SJSA1 (cell line): ENCODE measurements around the gene XKR7. TPM values are rescaled to one million over a fixed set of nuclear protein-coding genes. Genes with fewer than 3 reads are reported as not detected.

Source experiments
- DNase-seq, 2 experiments: peaks; one replicate each; pipeline ENCODE4 v3.0.0-alpha.2; 2015 to 2020; ENCODE audit warnings: low spot score in 2 of 2, low read depth in 1 of 2
- H3K27ac ChIP-seq: fragments of 250-450 bp; sonication (Bioruptor Pico); 2 replicates; pipeline ENCODE4 v1.5.1; 2020; ENCODE audit warnings: mild to moderate bottlenecking, moderate library complexity
- H3K27me3 ChIP-seq: fragments of 250-450 bp; sonication (Bioruptor Pico); replicated peaks from 2 replicates; pipeline ENCODE4 v1.5.1; 2020; ENCODE audit warnings: mild to moderate bottlenecking, moderate library complexity
- H3K36me3 ChIP-seq: fragments of 250-450 bp; sonication (Bioruptor Pico); 2 replicates; pipeline ENCODE4 v1.5.1; 2020; ENCODE audit warnings: mild to moderate bottlenecking
- H3K4me1 ChIP-seq: fragments of 250-450 bp; sonication (Bioruptor Pico); replicated peaks from 2 replicates; pipeline ENCODE4 v1.6.1; 2021; ENCODE audit warnings: mild to moderate bottlenecking
- H3K4me3 ChIP-seq: fragments of 250-450 bp; sonication (Bioruptor Pico); 2 replicates; pipeline ENCODE4 v1.5.1; 2020; ENCODE audit warnings: mild to moderate bottlenecking
- H3K9me3 ChIP-seq: fragments of 250-450 bp; sonication (Bioruptor Pico); replicated peaks from 2 replicates; pipeline ENCODE4 v1.5.1; 2020; ENCODE audit warnings: mild to moderate bottlenecking
- total RNA-seq: library from RNA; depleted of rRNA; stranded (reverse); fragments of >200 nt; shearing (Covaris generic); gene quantifications from 2 replicates; pipeline ENCODE4 v1.2.3, GENCODE V29; 2014

The XKR7 gene
- total RNA-seq, 1 experiment from 2014 or later: not detected

- DNase-seq: peak; percentile 88 to 96
Observed at GRCh38 chr20:31951530-31952453, 16.2 kb upstream of the XKR7 start, which contains the start of gene PDRG1. TSS of gene PDRG1 (minus strand) at chr20:31952046. CDS start at chr20:31951961, 85 bp downstream.

GRCh38 chr20:31953556-31954148 lies 14.3 kb upstream of the XKR7 start:
- peaks cover 16% of the 10 kb centered on the region for H3K4me1 ChIP-seq
- H3K27me3 ChIP-seq: no peaks in the 10 kb centered on the region
- no peaks in the 10 kb centered on the region for H3K9me3 ChIP-seq
- H3K36me3 ChIP-seq: peaks cover 24% of the 10 kb centered on the region
- H3K4me3 ChIP-seq: no peak overlapping the region
- no peak for DNase-seq
- H3K27ac ChIP-seq: no peak overlapping the region

More at GRCh38 chr20:31951530-31952453, 16.2 kb upstream of the XKR7 start, which contains the start of gene PDRG1:
- H3K4me3 ChIP-seq: peak within 1 kb of the TSS; percentile 88
- H3K9me3 ChIP-seq: no peaks in the 10 kb centered on the region
- peaks cover 16% of the 10 kb centered on the region for H3K4me1 ChIP-seq
- H3K27ac ChIP-seq: peak within 1 kb of the TSS; percentile 31
- no peaks in the 10 kb centered on the region for H3K27me3 ChIP-seq
- H3K36me3 ChIP-seq: peaks cover 42% of the 10 kb centered on the region

GRCh38 chr20:31954500-31954899 lies 13.5 kb upstream of the XKR7 start:
- DNase-seq: no peak
- Histone ChIP-seq H3K27ac (no peak overlapping the region), H3K36me3 (peaks cover 17% of the 10 kb centered on the region), H3K4me3 (no peak overlapping the region), H3K9me3 (no peaks in the 10 kb centered on the region), H3K27me3 (no peaks in the 10 kb centered on the region), H3K4me1 (peaks cover 16% of the 10 kb centered on the region)

GRCh38 chr20:31956556-31957526 lies 11.1 kb upstream of the XKR7 start:
- Histone ChIP-seq H3K27ac (no peak overlapping the region), H3K36me3 (no peaks in the 10 kb centered on the region), H3K9me3 (no peaks in the 10 kb centered on the region), H3K27me3 (peaks cover 6% of the 10 kb centered on the region), H3K4me3 (no peak overlapping the region), H3K4me1 (peaks cover 10% of the 10 kb centered on the region)
- no peak for DNase-seq

- no peak for DNase-seq
- Histone ChIP-seq H3K27ac (no peak overlapping the region), H3K4me3 (no peak overlapping the region), H3K4me1 (no peaks in the 10 kb centered on the region), H3K36me3 (no peaks in the 10 kb centered on the region), H3K9me3 (no peaks in the 10 kb centered on the region), H3K27me3 (peaks cover 28% of the 10 kb centered on the region)
Observed at GRCh38 chr20:31962761-31963160, 5.2 kb upstream of the XKR7 start.

- H3K27me3 ChIP-seq: peaks cover 30% of the 10 kb centered on the region
- no peaks in the 10 kb centered on the region for H3K9me3 ChIP-seq
- H3K4me3 ChIP-seq: no peak overlapping the region
- H3K36me3 ChIP-seq: no peaks in the 10 kb centered on the region
- no peak for DNase-seq
- no peak overlapping the region for H3K27ac ChIP-seq
- H3K4me1 ChIP-seq: no peaks in the 10 kb centered on the region
Observed at GRCh38 chr20:31963889-31964288, 4.1 kb upstream of the XKR7 start.

- no peak overlapping the region for H3K27ac ChIP-seq
- no peaks in the 10 kb centered on the region for H3K9me3 ChIP-seq
- no peaks in the 10 kb centered on the region for H3K36me3 ChIP-seq
- no peak for DNase-seq
- H3K4me3 ChIP-seq: no peak overlapping the region
- H3K27me3 ChIP-seq: peaks cover 25% of the 10 kb centered on the region
- H3K4me1 ChIP-seq: no peaks in the 10 kb centered on the region
Observed at GRCh38 chr20:31966991-31967655, 828 bp upstream of the XKR7 start.

- H3K4me3 ChIP-seq: peak overlapping the region; percentile 8; the same call in 1 of the 2 replicates
- no peaks in the 10 kb centered on the region for H3K4me1 ChIP-seq
- no peak overlapping the region for H3K27ac ChIP-seq
- no peaks in the 10 kb centered on the region for H3K9me3 ChIP-seq
- H3K27me3 ChIP-seq: peaks cover 18% of the 10 kb centered on the region
- peak; percentile 67 to 71 for DNase-seq
- no peaks in the 10 kb centered on the region for H3K36me3 ChIP-seq
Observed at GRCh38 chr20:31968291-31969126, 558 bp downstream of the XKR7 start.

GRCh38 chr20:31969991-31970390 lies 2.0 kb downstream of the XKR7 start:
- no peaks in the 10 kb centered on the region for H3K4me1 ChIP-seq
- H3K27ac ChIP-seq: no peak overlapping the region
- H3K9me3 ChIP-seq: no peaks in the 10 kb centered on the region
- no peaks in the 10 kb centered on the region for H3K36me3 ChIP-seq
- H3K4me3 ChIP-seq: no peak overlapping the region
- no peak for DNase-seq
- H3K27me3 ChIP-seq: peaks cover 16% of the 10 kb centered on the region; the same call in 1 of the 2 replicates

- DNase-seq: no peak
- Histone ChIP-seq H3K27me3 (0 out of 2 replicates have a peak, but pooled peaks cover 6% of the 10 kb centered on the region), H3K4me3 (no peak overlapping the region)
Observed at GRCh38 chr20:31972471-31973021, 4.6 kb downstream of the XKR7 start.

GRCh38 chr20:31974296-31974695 lies 6.3 kb downstream of the XKR7 start:
- no peaks in the 10 kb centered on the region for H3K36me3 ChIP-seq
- 0 out of 2 replicates have a peak, but pooled peaks cover 2% of the 10 kb centered on the region for H3K27me3 ChIP-seq
- H3K4me1 ChIP-seq: no peaks in the 10 kb centered on the region
- H3K27ac ChIP-seq: no peak overlapping the region
- no peaks in the 10 kb centered on the region for H3K9me3 ChIP-seq
- no peak for DNase-seq
- no peak overlapping the region for H3K4me3 ChIP-seq

More at GRCh38 chr20:31972471-31973021, 4.6 kb downstream of the XKR7 start:
- Histone ChIP-seq H3K9me3 (no peaks in the 10 kb centered on the region), H3K4me1 (no peaks in the 10 kb centered on the region), H3K36me3 (no peaks in the 10 kb centered on the region), H3K27ac (no peak overlapping the region)

- Histone ChIP-seq H3K27ac (no peak overlapping the region), H3K4me3 (no peak overlapping the region), H3K9me3 (no peaks in the 10 kb centered on the region), H3K4me1 (no peaks in the 10 kb centered on the region), H3K36me3 (no peaks in the 10 kb centered on the region), H3K27me3 (no peaks in the 10 kb centered on the region)
- DNase-seq: no peak
Observed at GRCh38 chr20:31974951-31975487, 7.1 kb downstream of the XKR7 start.
